GM19025 (cell line): Measurements from ENCODE around the gene PDE7B.
"Not testable (repeated sequence)": the region's sequence is repeated elsewhere in the genome, so short reads cannot be mapped to it uniquely, and the experiment has no call there.

Experiments used
- ATAC-seq: cut with Tn5 transposase; IDR thresholded peaks from one replicate; pipeline ENCODE4 v1.9.1; 2021; ENCODE audit warnings: mild to moderate bottlenecking, low read depth, moderate library complexity; ENCODE audit not compliant: unreplicated experiment

PDE7B gene

DNA sequence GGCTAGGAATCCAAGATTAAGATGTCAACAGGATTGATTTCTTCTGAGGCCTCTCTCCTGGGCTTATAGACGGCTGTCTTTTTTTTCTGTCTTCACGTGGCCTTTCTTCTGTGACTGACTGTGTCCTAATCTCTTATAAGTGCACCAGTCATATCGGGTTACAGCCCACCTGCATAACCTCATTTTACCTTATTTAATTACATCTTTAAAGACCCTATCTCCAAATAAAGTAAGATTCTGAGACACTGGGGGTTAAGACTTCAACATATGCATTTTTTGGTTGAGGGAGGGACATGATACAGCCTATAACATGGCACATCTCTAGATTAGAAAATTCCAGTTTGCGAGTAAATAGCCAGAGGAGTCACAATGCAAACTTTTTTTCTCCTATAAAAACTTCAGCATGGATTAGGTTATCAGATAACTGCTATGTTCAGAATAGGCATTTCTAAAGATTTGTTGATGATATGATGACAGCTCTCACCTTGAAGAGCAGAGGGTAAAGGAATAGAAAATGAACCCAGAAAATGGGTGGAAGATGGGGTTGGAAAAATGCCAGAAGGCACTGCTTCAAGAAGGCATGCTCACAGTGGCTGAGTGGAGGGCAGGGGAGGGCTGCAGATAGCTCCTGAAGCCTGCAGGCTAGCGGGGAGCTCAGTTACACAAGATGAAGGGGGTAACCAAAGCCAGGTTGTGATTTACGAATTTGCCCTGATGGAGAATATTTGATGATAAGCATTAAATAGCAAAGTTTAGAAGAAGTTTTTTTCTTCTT lies 8.7 kb upstream of the PDE7B start:
- ATAC-seq = no peak

GRCh38 chr6:135850882-135851281 lies 619 bp upstream of the PDE7B start:
- no peak for ATAC-seq

DNA sequence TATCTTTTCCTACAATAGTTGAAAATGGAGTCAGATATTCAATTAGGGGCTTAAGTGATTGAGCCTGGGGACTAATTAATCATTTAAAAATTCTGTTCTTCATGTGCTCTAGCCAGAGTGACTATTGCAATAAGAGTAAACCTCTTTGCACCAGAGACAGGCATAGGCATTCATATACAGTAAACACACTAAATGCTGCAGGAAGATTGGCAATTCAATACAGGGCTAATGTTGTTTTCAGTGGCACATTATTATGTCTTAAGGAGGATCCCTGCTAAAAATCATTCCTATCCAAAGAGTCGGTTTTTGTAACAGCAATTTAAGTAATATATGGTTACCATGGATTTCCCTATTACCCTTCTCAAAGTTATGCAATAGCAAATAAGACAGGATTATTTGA lies 1.2 kb downstream of the PDE7B start:
- ATAC-seq = no peak

DNA sequence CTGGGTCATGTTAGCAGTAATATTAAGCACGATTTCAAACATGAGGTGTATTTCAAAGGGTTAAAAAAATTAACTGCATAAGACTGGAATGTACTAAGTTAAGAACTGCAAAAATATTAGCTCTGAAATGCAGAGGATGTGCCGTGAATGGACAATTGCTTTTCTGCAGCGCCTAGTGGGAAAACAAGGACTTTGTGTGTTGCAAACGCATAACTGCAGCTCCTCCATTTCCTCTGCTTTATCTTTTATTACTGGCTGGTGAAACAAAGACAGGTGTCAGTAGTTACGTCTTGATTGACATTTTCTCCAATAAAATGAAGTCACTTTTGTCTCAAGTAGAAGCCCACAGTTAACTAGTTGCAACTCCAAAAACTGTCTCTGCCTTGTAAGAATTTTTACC lies 1.7 kb downstream of the PDE7B start:
- ATAC-seq = no peak

GRCh38 chr6:135853986-135854385 lies 2.5 kb downstream of the PDE7B start:
- ATAC-seq = no peak

GRCh38 chr6:135854799-135855198 lies 3.3 kb downstream of the PDE7B start:
- no peak for ATAC-seq

DNA sequence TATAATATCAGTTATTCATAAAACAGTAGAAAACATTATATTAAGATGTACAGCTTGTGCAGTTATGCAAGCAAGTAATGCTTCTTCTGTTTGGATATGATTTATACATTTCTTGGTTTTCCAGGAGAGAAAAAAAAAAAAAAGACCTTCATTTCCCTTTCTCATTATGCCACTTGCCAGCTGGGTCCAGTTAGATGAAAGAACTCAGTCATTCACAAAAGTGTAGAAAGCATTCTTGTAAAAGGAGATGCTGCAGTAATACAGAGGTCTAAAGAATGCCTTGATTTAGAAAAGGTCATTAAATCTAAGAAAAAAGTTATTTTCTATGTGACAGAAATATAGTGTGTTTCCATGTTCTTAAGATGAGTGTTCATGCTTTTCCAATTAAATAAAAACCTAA lies 7.4 kb downstream of the PDE7B start:
- no peak for ATAC-seq

DNA sequence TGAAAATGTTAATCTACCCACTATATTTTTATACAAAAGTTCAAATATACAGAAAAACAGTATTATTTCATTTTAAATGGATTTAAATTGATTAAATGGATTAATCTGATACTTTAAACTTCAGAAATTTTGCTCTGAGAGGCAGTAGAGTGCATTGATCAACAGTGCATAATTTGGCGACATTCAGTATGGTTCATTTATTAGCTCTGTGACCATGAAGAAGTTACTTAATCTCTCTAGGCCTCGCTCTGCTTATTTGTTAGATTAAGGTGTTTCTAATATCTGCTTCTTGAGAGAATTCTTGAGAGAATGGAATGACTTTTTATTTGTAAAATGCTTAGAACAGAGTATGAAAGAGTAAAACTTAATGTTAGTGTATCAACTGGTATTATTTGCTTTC lies 8.9 kb downstream of the PDE7B start:
- ATAC-seq = no peak

DNA sequence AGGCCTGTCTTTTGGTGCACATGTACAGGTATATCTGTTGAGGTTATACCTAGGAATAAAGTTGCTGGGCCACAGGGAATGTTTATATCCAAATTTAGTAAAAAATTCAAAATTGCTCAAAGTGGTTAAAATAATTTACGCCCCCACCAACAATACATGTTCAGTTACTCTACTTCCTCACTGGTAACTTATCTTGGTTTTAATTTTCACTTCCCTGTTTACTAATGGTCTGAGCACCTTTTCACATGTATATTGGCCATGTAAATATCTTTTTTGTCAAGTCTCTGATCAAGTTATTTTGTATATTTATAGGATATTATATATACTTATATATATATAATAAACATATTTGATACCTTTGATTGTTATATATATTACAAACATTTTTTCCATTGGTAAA lies 9.7 kb downstream of the PDE7B start:
- no peak for ATAC-seq

DNA sequence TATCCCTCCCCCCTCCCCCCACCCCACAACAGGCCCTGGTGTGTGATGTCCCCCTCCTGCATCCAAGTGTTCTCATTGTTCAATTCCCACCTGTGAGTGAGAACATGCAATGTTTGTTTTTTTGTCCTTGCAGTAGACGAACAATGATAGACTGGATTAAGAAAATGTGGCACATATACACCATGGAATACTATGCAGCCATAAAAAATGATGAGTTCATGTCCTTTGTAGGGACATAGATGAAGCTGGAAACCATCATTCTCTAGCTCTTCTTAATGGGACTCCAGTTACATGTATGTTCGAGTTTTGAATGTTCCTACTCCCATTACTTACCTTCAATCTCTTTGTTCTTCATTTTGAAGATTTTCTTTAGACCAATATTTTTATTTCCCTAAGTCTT lies 13.4 kb downstream of the PDE7B start:
- not testable (repeated sequence) for ATAC-seq

DNA sequence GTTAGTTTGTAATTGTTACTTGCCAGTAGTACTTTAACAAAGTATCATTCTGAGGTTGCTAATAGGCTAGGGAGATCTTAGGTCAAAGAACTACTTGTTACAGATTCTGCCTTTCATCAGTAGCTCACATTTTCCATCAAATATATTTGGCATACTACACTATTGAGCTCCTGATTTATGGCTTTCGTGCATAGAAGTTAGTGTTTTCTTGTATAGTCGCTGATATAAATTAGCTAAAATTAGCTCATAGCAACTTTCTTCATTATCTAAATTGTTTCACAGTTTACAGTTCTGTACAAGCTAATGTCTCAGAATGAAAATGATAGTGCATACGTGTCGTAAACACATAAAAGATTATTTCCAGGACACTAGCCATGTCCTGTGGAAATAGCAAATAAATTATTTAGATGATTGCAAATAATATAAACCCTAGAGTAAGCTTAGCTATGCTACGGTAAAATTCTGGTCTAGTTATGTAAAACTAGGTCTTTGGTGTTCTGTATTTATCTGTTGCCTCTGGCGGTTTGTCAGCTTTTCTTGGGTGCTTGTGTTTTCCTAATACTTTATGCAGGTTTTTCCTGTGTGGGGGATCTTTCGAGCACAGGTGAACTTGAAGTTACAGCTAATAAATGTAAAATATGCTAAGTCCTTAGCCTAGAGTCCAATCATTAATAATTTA lies 15.1 kb downstream of the PDE7B start:
- no peak for ATAC-seq

DNA sequence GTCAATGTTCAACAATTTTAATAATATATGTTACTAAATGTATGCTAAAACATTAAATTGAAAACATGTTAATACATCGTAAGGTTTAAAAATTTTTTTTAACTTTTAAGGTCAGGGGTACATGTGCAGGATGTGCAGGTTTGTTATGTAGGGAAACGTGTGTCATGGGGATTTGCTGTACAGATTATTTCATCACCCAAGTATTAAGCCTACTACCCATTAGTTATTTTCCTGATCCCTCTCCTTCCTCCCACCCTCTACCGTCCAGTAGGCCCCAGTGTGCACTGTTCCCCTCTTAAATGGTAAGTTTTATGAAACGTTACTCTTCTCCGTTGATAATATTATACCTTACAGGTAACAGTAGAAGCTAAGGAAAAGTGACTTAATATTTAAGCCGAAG lies 15.8 kb downstream of the PDE7B start:
- ATAC-seq = no peak

GRCh38 chr6:135869857-135870256 lies 18.4 kb downstream of the PDE7B start:
- ATAC-seq = no peak

- no peak for ATAC-seq
These were observed 19.2 kb downstream of the PDE7B start for GRCh38 chr6:135870722-135871121.

DNA sequence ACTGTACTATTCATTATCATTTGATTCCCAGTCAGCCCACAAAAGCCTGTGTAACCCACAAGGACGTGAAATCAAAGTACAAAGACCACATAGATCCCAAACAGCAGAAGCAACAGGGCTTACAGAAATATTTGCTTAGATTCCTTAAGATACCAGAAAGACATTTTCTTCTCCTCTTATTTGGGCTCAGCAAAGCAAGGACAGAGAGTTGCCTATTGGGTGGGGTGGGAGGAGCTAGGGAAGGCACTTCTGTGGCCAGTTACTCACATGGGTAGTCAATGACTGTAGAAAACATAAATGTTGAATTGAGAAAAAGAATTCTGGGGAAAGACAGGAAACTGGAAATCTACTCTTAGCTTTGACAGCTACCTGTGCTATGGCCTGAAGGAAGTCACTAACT lies 19.8 kb downstream of the PDE7B start:
- no peak for ATAC-seq

- ATAC-seq = no peak
These were observed 20.4 kb downstream of the PDE7B start for GRCh38 chr6:135871878-135872277.

DNA sequence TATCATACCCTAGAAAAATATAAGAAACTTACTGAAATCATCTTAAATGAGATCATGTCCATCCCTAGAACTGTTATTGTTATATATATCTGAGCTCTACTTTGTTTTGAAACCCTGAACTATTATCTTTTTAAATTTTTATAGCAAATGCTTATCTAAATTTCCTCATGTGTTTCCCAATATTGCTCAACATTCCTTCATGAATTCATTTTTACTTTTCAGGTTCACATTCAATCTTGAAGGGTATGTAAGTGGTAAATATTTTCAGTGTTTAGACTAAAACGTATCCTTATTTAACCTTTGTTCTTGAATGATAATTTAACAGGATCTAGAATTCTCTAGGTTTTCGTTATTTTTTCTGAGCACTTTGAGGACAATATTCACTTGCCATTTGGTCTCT lies 23.9 kb downstream of the PDE7B start:
- ATAC-seq = no peak

GRCh38 chr6:135876058-135876457 lies 24.6 kb downstream of the PDE7B start:
- ATAC-seq = no peak

GRCh38 chr6:135877666-135878065 lies 26.2 kb downstream of the PDE7B start:
- no peak for ATAC-seq

- peak; percentile 76 for ATAC-seq
These were observed 28.8 kb downstream of the PDE7B start for GRCh38 chr6:135880066-135880972.

DNA sequence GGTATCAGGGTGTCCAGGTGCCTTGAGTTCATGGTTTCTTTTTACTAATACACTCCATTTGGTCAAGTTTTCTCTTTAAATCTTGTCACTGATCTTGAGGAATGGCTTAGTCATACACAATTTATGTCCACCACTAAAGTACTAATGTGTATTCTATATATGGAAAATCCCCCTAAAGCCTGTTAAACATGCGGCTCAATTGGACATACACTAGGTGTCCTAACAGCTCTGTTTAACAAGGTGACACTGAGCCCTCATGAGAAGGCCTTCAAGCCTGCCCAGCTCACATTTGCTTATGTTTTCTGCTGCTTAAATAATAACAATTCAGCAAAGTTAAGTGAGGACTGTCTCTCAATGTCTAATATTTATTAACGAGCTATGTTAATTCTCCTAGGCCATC lies 31.5 kb downstream of the PDE7B start:
- ATAC-seq = no peak
